ENCODE data around the gene SGK1. TPM values are rescaled to one million over a fixed set of nuclear protein-coding genes. Genes with fewer than 3 reads are reported as not detected.
A peak's percentile ranks its signal among the peaks of the same experiment; 100 is the strongest.
"Not testable (repeated sequence)": the region's sequence is repeated elsewhere in the genome, so short reads cannot be mapped to it uniquely, and the experiment has no call there.

Gene SGK1
- total RNA-seq, 2 experiments from 2014 or later = 27.9 to 35.1 TPM

GRCh38 chr6:134322216-134322615 lies 4.3 kb upstream of the SGK1 start:
- Mint-ChIP-seq H3K9me3 (peaks cover 11% of the 10 kb centered on the region), H3K4me1 (peaks cover 11% of the 10 kb centered on the region), H3K27ac (no peak overlapping the region), H3K36me3 (ENCODE audit: low read depth) (peaks cover 5% of the 10 kb centered on the region), H3K27me3 (peaks cover 20% of the 10 kb centered on the region), H3K4me3 (no peak overlapping the region)
- ChIA-PET POLR2A (no interaction called here), CTCF (no interaction called here)
- no peak for DNase-seq

GRCh38 chr6:134321246-134321645 lies 3.3 kb upstream of the SGK1 start:
- POLR2A ChIA-PET = no interaction called here
- Mint-ChIP-seq H3K4me3 (no peak overlapping the region), H3K9me3 (peaks cover 10% of the 10 kb centered on the region), H3K27ac (no peak overlapping the region), H3K4me1 (peaks cover 14% of the 10 kb centered on the region), H3K36me3 (ENCODE audit: low read depth) (peaks cover 5% of the 10 kb centered on the region), H3K27me3 (peaks cover 28% of the 10 kb centered on the region)
- DNase-seq = no peak
- CTCF ChIA-PET = no interaction called here

- Mint-ChIP-seq H3K4me1 (peaks cover 16% of the 10 kb centered on the region), H3K27me3 (peaks cover 34% of the 10 kb centered on the region)
- H3K4me3 Mint-ChIP-seq; H3K9me3 Mint-ChIP-seq; DNase-seq; CTCF ChIA-PET; POLR2A ChIA-PET; H3K27ac Mint-ChIP-seq; H3K36me3 Mint-ChIP-seq (ENCODE audit: low read depth): not testable (repeated sequence)
These were observed 1.8 kb upstream of the SGK1 start for GRCh38 chr6:134319686-134320085.

GRCh38 chr6:134318974-134319281 lies 1.0 kb upstream of the SGK1 start:
- H3K4me3 Mint-ChIP-seq = no peak overlapping the region
- peaks cover 5% of the 10 kb centered on the region for H3K36me3 Mint-ChIP-seq (ENCODE audit: low read depth)
- peaks cover 7% of the 10 kb centered on the region for H3K9me3 Mint-ChIP-seq
- DNase-seq = no peak
- H3K27me3 Mint-ChIP-seq = peaks cover 34% of the 10 kb centered on the region
- POLR2A ChIA-PET = no interaction called here
- peaks cover 16% of the 10 kb centered on the region for H3K4me1 Mint-ChIP-seq
- no peak overlapping the region for H3K27ac Mint-ChIP-seq
- CTCF ChIA-PET = no interaction called here

GRCh38 chr6:134318236-134318973 lies 493 bp upstream of the SGK1 start:
- no peak for DNase-seq
- Mint-ChIP-seq H3K9me3 (peaks cover 7% of the 10 kb centered on the region), H3K27ac (no peak overlapping the region), H3K36me3 (ENCODE audit: low read depth) (peaks cover 5% of the 10 kb centered on the region), H3K4me1 (peaks cover 17% of the 10 kb centered on the region), H3K4me3 (peak overlapping the region; percentile 81), H3K27me3 (peaks cover 35% of the 10 kb centered on the region)
- POLR2A ChIA-PET = interaction anchor here (1.1 to 1.7 kb wide), 3 partner anchors 13 to 141 kb away, joined by 3 to 5 read pairs (median 3); no protein-coding TSS in a partner anchor
- CTCF ChIA-PET = interaction anchor here (1.7 kb wide), 1 partner anchor 13 kb away, joined by 9 read pairs; no protein-coding TSS in a partner anchor

GRCh38 chr6:134316733-134317431 lies 1.0 kb downstream of the SGK1 start:
- peaks cover 18% of the 10 kb centered on the region for H3K4me1 Mint-ChIP-seq
- peaks cover 7% of the 10 kb centered on the region for H3K9me3 Mint-ChIP-seq
- peaks cover 5% of the 10 kb centered on the region for H3K36me3 Mint-ChIP-seq (ENCODE audit: low read depth)
- DNase-seq = no peak
- no peak overlapping the region for H3K27ac Mint-ChIP-seq
- H3K27me3 Mint-ChIP-seq = peaks cover 41% of the 10 kb centered on the region
- ChIA-PET CTCF (interaction anchor here (0.5 to 1.7 kb wide), 6 partner anchors 10 to 139 kb away, joined by 3 to 9 read pairs (median 4); no protein-coding TSS in a partner anchor), POLR2A (interaction anchor here (1.1 to 1.7 kb wide), 2 partner anchors 47 to 139 kb away, joined by 3 to 5 read pairs; no protein-coding TSS in a partner anchor)
- H3K4me3 Mint-ChIP-seq = peak overlapping the region; percentile 81

- Mint-ChIP-seq H3K9me3 (peaks cover 7% of the 10 kb centered on the region), H3K4me3 (peak overlapping the region; percentile 30), H3K27me3 (peaks cover 41% of the 10 kb centered on the region), H3K36me3 (ENCODE audit: low read depth) (peaks cover 5% of the 10 kb centered on the region), H3K4me1 (peaks cover 18% of the 10 kb centered on the region), H3K27ac (no peak overlapping the region)
- ChIA-PET POLR2A (interaction anchor here (1.0 kb wide), 1 partner anchor 120 kb away, joined by 3 read pairs; no protein-coding TSS in a partner anchor), CTCF (interaction anchor here (1.7 kb wide), 1 partner anchor 138 kb away, joined by 4 read pairs; no protein-coding TSS in a partner anchor)
- no peak for DNase-seq
These were observed 1.9 kb downstream of the SGK1 start for GRCh38 chr6:134315974-134316441.

GRCh38 chr6:134315189-134315588 lies 2.7 kb downstream of the SGK1 start:
- Mint-ChIP-seq H3K36me3 (ENCODE audit: low read depth) (peaks cover 5% of the 10 kb centered on the region), H3K4me1 (peaks cover 18% of the 10 kb centered on the region), H3K4me3 (no peak overlapping the region), H3K27me3 (peaks cover 41% of the 10 kb centered on the region), H3K9me3 (peaks cover 7% of the 10 kb centered on the region), H3K27ac (no peak overlapping the region)
- ChIA-PET CTCF (interaction anchor here (1.7 kb wide), 1 partner anchor 137 kb away, joined by 4 read pairs; no protein-coding TSS in a partner anchor), POLR2A (no interaction called here)
- no peak for DNase-seq

- CTCF ChIA-PET = interaction anchor here (0.7 kb wide), 2 partner anchors 341 to 509 kb away, joined by 3 read pairs; no protein-coding TSS in a partner anchor
- Mint-ChIP-seq H3K4me3 (no peak overlapping the region), H3K9me3 (no peaks in the 10 kb centered on the region), H3K36me3 (ENCODE audit: low read depth) (peaks cover 5% of the 10 kb centered on the region), H3K27ac (no peak overlapping the region), H3K27me3 (peaks cover 37% of the 10 kb centered on the region), H3K4me1 (peaks cover 18% of the 10 kb centered on the region)
- no peak for DNase-seq
- POLR2A ChIA-PET = no interaction called here
These were observed 3.7 kb downstream of the SGK1 start for GRCh38 chr6:134314006-134314821.

GRCh38 chr6:134312038-134312660 lies 5.8 kb downstream of the SGK1 start:
- CTCF ChIA-PET = no interaction called here
- Mint-ChIP-seq H3K36me3 (ENCODE audit: low read depth) (no peaks in the 10 kb centered on the region), H3K27me3 (peaks cover 21% of the 10 kb centered on the region), H3K9me3 (no peaks in the 10 kb centered on the region), H3K4me3 (no peak overlapping the region), H3K4me1 (peaks cover 11% of the 10 kb centered on the region), H3K27ac (no peak overlapping the region)
- POLR2A ChIA-PET = no interaction called here
- DNase-seq = no peak

GRCh38 chr6:134310817-134311216 lies 7.1 kb downstream of the SGK1 start:
- Mint-ChIP-seq H3K4me1 (peaks cover 7% of the 10 kb centered on the region), H3K4me3 (no peak overlapping the region), H3K27ac (no peak overlapping the region), H3K9me3 (no peaks in the 10 kb centered on the region), H3K36me3 (ENCODE audit: low read depth) (no peaks in the 10 kb centered on the region), H3K27me3 (peaks cover 9% of the 10 kb centered on the region)
- CTCF ChIA-PET = no interaction called here
- DNase-seq = no peak
- POLR2A ChIA-PET = no interaction called here

- Mint-ChIP-seq H3K27ac (no peak overlapping the region), H3K36me3 (ENCODE audit: low read depth) (no peaks in the 10 kb centered on the region), H3K9me3 (no peaks in the 10 kb centered on the region), H3K4me3 (no peak overlapping the region), H3K27me3 (peaks cover 9% of the 10 kb centered on the region), H3K4me1 (peaks cover 7% of the 10 kb centered on the region)
- DNase-seq = no peak
- POLR2A ChIA-PET = no interaction called here
- CTCF ChIA-PET = no interaction called here
These were observed 7.8 kb downstream of the SGK1 start for GRCh38 chr6:134309983-134310605.

Measured in activated CD4-positive, alpha-beta memory T cell treated with anti-CD3 and anti-CD28 coated beads, Interleukin-2, amount 10 ng/mL, durations not matched to agents 7 days and 5 days (primary cell).